Suprapubic skin (tissue), 4 donors: ENCODE results near the gene TNS3.

Experiments
- POLR2A ChIP-seq, 2 donors: fragments of 450-650 bp; IDR thresholded peaks; one replicate each; pipeline ENCODE4 v1.6.1; 2017; ENCODE audit warnings: antibody characterized with exemption in 2 of 2, mild to moderate bottlenecking in 2 of 2, moderate library complexity in 2 of 2
- POLR2AphosphoS5 ChIP-seq, 3 donors: sonication (generic); formaldehyde crosslinking; IDR thresholded peaks; one replicate each; pipeline ENCODE4 v1.6.1; 2017; ENCODE audit warnings: antibody characterized with exemption in 3 of 3
- TF ChIP-seq, protein P1 (sequence below), 2 donors: fragments of 200-600 bp in 1 of 2; fragments of 450-650 bp in 1 of 2; sonication (generic) in 1 of 2; IDR thresholded peaks; one replicate each; pipeline ENCODE4 v1.5.1; 2016 to 2019; ENCODE audit warnings: antibody characterized with exemption in 2 of 2, mild to moderate bottlenecking in 1 of 2, moderate library complexity in 1 of 2

DNA sequence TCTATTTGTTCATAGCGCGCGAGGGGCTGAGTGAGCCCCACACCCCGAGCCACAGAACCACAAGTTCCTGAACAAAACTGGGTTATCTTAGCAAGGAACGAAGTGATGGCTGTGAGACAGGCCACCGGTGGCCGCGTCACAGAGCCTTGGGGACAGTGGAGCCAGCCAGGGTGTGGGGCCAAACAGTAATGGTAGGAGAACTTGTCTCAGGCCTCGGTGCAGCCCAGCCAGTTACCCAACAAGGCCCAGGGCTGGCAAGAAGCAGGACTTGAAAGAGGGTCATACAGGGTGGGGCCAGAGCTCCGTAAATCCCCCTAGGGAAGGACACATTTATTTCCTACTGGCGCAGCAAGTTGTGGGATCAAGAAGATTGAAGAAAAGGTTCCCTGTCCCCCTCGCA lies 39.4 kb upstream of the TNS3 start:
- TF ChIP-seq, protein P1, sequence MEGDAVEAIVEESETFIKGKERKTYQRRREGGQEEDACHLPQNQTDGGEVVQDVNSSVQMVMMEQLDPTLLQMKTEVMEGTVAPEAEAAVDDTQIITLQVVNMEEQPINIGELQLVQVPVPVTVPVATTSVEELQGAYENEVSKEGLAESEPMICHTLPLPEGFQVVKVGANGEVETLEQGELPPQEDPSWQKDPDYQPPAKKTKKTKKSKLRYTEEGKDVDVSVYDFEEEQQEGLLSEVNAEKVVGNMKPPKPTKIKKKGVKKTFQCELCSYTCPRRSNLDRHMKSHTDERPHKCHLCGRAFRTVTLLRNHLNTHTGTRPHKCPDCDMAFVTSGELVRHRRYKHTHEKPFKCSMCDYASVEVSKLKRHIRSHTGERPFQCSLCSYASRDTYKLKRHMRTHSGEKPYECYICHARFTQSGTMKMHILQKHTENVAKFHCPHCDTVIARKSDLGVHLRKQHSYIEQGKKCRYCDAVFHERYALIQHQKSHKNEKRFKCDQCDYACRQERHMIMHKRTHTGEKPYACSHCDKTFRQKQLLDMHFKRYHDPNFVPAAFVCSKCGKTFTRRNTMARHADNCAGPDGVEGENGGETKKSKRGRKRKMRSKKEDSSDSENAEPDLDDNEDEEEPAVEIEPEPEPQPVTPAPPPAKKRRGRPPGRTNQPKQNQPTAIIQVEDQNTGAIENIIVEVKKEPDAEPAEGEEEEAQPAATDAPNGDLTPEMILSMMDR (IDR thresholded peaks at IDR 0.05), result no peak
- no peak for TF ChIP-seq POLR2A (IDR thresholded peaks at IDR 0.05)
- TF ChIP-seq POLR2AphosphoS5 (IDR thresholded peaks at IDR 0.05), result no peak
